ENCODE data around the gene STXBP5.

Gene STXBP5

DNA sequence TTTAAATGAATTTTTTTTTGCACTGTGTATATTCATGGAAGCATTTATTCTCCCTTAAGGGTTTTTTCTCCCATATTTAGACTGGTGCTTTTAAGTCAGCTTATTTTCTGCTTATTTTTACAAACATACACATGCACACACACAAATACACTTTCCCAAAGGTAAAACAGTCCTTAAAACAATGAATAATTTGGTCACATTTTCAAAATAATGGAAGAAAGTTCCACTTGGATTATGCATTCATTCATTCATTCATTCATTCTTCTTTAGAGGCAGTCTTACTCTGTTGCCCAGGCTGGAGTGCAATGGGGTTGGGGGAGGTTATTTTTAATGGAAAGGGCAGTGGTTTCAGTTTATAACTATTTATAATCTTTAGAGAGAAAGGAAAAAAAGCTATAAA lies 69.8 kb downstream of the STXBP5 start:
- DNase-seq (ENCODE audit: extremely low spot score): no peak
- CTCF ChIA-PET: interaction anchor here (1.5 kb wide), 1 partner anchor 8 kb away, joined by 4 read pairs; no protein-coding TSS in a partner anchor
- TF ChIP-seq, protein P1, sequence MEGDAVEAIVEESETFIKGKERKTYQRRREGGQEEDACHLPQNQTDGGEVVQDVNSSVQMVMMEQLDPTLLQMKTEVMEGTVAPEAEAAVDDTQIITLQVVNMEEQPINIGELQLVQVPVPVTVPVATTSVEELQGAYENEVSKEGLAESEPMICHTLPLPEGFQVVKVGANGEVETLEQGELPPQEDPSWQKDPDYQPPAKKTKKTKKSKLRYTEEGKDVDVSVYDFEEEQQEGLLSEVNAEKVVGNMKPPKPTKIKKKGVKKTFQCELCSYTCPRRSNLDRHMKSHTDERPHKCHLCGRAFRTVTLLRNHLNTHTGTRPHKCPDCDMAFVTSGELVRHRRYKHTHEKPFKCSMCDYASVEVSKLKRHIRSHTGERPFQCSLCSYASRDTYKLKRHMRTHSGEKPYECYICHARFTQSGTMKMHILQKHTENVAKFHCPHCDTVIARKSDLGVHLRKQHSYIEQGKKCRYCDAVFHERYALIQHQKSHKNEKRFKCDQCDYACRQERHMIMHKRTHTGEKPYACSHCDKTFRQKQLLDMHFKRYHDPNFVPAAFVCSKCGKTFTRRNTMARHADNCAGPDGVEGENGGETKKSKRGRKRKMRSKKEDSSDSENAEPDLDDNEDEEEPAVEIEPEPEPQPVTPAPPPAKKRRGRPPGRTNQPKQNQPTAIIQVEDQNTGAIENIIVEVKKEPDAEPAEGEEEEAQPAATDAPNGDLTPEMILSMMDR (IDR thresholded peaks at IDR 0.05; ENCODE audit: control extremely low read depth, extremely low read depth, low read depth, missing control alignments): no peak
- POLR2A ChIA-PET: no interaction called here

DNA sequence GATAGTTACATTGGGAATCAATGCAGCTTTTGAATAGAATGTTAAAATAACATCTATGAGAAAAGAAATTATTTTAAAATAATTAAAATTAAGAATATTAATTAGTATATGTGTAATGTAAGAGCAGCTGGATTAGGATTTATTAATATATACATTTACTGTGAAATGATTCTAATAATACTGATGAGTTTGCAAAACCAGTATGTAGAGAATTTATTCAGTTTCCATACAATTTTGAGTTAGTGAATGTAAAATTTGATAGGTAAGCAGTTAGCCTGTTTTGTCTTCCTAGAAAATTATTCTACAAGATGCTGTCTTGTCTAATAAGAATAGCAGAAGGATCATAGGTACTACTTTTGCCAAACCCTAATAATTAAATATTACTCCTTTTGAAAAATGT lies 70.6 kb downstream of the STXBP5 start:
- CTCF ChIA-PET: interaction anchor here (1.5 kb wide), 1 partner anchor 8 kb away, joined by 4 read pairs; no protein-coding TSS in a partner anchor
- TF ChIP-seq, protein P1 (IDR thresholded peaks at IDR 0.05; ENCODE audit: control extremely low read depth, extremely low read depth, low read depth, missing control alignments): no peak
- DNase-seq (ENCODE audit: extremely low spot score): no peak
- POLR2A ChIA-PET: no interaction called here

DNA sequence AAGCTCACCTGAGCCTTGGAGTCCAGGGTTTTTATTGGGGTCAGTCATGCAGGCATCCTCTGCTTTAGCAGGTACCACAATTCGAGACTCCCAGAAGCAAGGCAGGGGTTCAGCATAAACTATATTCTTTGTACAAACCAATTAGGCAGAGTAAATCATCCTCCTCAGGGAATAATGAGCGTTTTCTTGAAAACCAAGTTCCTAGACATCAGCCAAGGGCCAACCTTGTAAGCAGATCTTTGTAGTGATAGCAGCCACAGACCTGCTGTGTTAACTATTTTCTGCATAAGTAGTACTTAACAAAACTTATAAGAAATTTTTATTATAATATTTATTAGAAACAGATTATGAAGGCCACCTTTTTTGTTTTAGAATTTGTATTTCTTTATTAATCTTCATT lies 74.7 kb downstream of the STXBP5 start:
- TF ChIP-seq, protein P1 (IDR thresholded peaks at IDR 0.05; ENCODE audit: control extremely low read depth, extremely low read depth, low read depth, missing control alignments): no peak
- CTCF ChIA-PET: interaction anchor here (1.9 kb wide), 1 partner anchor 10 kb away, joined by 6 read pairs; no protein-coding TSS in a partner anchor
- POLR2A ChIA-PET: no interaction called here
- DNase-seq (ENCODE audit: extremely low spot score): no peak

DNA sequence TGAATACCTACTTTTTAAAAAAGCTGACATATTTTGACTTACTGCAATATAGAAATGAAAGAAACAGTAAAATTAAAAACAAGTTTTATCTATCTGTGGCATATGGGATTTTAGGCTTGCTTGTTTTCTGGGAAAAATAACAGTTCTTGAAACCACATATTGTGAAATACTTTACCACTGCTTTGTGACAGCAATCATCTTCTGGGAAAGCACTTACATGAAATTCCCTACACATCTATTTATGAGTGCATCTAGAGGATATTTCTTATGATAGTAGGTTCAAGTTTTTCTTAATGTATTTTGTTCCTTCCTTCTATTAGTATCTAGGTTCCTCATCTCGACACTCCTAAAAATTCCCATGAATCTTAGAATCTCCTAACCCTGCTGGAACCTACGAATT lies 75.2 kb downstream of the STXBP5 start:
- TF ChIP-seq, protein P1 (IDR thresholded peaks at IDR 0.05; ENCODE audit: control extremely low read depth, extremely low read depth, low read depth, missing control alignments): no peak
- POLR2A ChIA-PET: no interaction called here
- DNase-seq (ENCODE audit: extremely low spot score): no peak
- CTCF ChIA-PET: no interaction called here

DNA sequence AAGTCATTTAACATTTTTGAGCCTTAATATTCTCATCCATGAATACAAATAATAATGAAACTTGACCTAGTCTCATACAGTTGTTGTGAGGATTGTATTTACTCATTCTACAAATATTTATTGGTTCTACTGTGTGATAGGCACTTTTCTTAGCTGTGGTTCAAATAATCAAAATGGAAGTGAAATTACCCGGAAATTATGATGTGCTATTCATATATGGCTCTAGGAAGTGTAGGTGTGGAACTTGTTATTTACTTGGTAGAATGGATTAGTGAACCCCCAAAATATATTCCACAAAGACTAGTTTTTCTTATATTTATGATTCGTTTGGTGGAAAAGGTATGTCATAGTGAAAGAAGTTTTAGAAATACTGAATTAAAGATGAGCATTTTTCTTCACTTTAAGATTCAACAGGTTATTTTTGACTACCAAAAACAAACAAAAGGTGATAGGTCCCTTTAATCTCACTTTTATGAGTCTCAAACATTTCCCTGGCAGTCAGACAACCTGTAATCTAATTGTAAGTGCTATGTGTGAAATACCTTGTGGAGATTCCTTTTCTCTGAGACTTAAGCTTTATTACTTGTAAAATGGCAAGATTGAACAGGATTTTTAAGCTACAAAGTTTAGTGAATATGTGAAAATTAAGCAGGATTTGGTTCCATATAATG lies 77.8 kb downstream of the STXBP5 start:
- TF ChIP-seq, protein P1 (IDR thresholded peaks at IDR 0.05; ENCODE audit: control extremely low read depth, extremely low read depth, low read depth, missing control alignments): no peak
- ChIA-PET CTCF (interaction anchor here (1.0 to 1.6 kb wide), 3 partner anchors 8 to 24 kb away, joined by 3 to 4 read pairs (median 4); no protein-coding TSS in a partner anchor), POLR2A (no interaction called here)
- DNase-seq (ENCODE audit: extremely low spot score): no peak

DNA sequence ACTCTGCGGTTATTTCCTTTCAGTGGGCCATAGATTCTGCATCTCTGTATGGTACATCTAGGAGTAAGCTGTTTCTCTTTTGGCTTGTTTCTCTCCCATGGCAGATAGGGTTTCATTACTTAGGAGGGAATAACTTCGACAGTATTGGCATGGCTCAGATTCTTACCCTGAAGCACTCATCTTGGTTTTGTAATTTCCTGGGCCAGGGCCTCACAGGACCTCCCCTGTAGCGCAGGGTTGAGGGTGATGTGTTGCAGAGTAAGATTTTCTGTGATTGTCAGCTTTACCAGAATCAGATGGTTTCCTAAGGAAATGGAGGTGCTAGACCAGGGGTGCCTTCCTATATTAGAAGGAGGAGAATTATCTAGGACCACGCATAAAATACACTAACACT lies 78.3 kb downstream of the STXBP5 start:
- no peak for DNase-seq (ENCODE audit: extremely low spot score)
- CTCF ChIA-PET: interaction anchor here (1.0 to 1.6 kb wide), 3 partner anchors 8 to 24 kb away, joined by 3 to 4 read pairs (median 4); no protein-coding TSS in a partner anchor
- POLR2A ChIA-PET: no interaction called here
- TF ChIP-seq, protein P1 (IDR thresholded peaks at IDR 0.05; ENCODE audit: control extremely low read depth, extremely low read depth, low read depth, missing control alignments): no peak
